OCI-LY7 (cell line): Measurements from ENCODE around the gene GLCE. TPM values are rescaled to one million over a fixed set of nuclear protein-coding genes. Genes with fewer than 3 reads are reported as not detected.

Experiments
- BruUV-seq: library from RNA; stranded (reverse); fragments of 400-500 nt; replicated peaks from 2 replicates; lab custom pipeline; 2021; lab: Mats Ljungman, UMichigan
- CTCF ChIA-PET: fragments of 300-600 bp; sonication (Branson Sonifier 250); formaldehyde crosslinking; loops from one replicate; lab custom pipeline; 2022; ENCODE audit warnings: antibody characterized with exemption; ENCODE audit not compliant: unreplicated experiment; lab: Charles Lee
- POLR2A ChIA-PET: fragments of 300-600 bp; sonication (Branson Sonifier 250); formaldehyde crosslinking; loops from one replicate; lab custom pipeline; 2022; ENCODE audit warnings: antibody characterized with exemption; lab: Charles Lee
- DNase-seq: peaks from one replicate; pipeline ENCODE4 v3.0.0-alpha.2; 2015; ENCODE audit warnings: low spot score
- H2AFZ ChIP-seq: fragments of 200-600 bp; sonication (generic), shearing (Covaris generic); 2 replicates; pipeline ENCODE4 v1.6.1; 2014; ENCODE audit warnings: mild to moderate bottlenecking, antibody characterized with exemption, low read length, moderate library complexity
- H3K27ac ChIP-seq: fragments of 200-600 bp; sonication (generic); 2 replicates; pipeline ENCODE4 v1.5.1; 2014; ENCODE audit warnings: mixed run types, low read depth, mild to moderate bottlenecking, moderate library complexity, low read length, inconsistent platforms; ENCODE audit not compliant: poor library complexity, severe bottlenecking
- H3K36me3 ChIP-seq: fragments of 200-600 bp; sonication (generic); 2 replicates; pipeline ENCODE4 v1.6.1; 2014; ENCODE audit warnings: mild to moderate bottlenecking, antibody characterized with exemption, low read length, moderate library complexity, mixed read lengths; ENCODE audit not compliant: insufficient read depth
- H3K4me1 ChIP-seq: fragments of 200-600 bp; sonication (generic); 2 replicates; pipeline ENCODE4 v1.5.1; 2014; ENCODE audit warnings: mild to moderate bottlenecking, low read length; ENCODE audit not compliant: insufficient read depth, poor library complexity, severe bottlenecking
- H3K4me2 ChIP-seq: fragments of 200-600 bp; sonication (generic); 2 replicates; pipeline ENCODE4 v1.6.1; 2014; ENCODE audit warnings: mild to moderate bottlenecking, low read length
- H3K4me3 ChIP-seq: fragments of 200-600 bp; sonication (generic); 2 replicates; pipeline ENCODE4 v1.5.1; 2014; ENCODE audit warnings: mild to moderate bottlenecking, low read depth, low read length; ENCODE audit not compliant: poor library complexity, severe bottlenecking
- H3K79me2 ChIP-seq: fragments of 200-600 bp; sonication (generic); 2 replicates; pipeline ENCODE4 v1.6.1; 2016; ENCODE audit warnings: low read depth, mild to moderate bottlenecking, low read length, moderate library complexity, mixed read lengths; ENCODE audit not compliant: insufficient read depth
- H3K9me2 ChIP-seq: fragments of 200-600 bp; sonication (generic); 2 replicates; pipeline ENCODE4 v1.6.1; 2016; ENCODE audit warnings: mild to moderate bottlenecking, low read length, mixed read lengths; ENCODE audit not compliant: insufficient read depth
- H3K9me3 ChIP-seq: fragments of 200-600 bp; sonication (generic); 2 replicates; pipeline ENCODE4 v1.6.1; 2014; ENCODE audit warnings: mild to moderate bottlenecking, mixed run types, low read length, mixed read lengths
- H4K20me1 ChIP-seq: fragments of 200-600 bp; sonication (generic); 2 replicates; pipeline ENCODE4 v1.6.1; 2014; ENCODE audit warnings: mild to moderate bottlenecking, antibody characterized with exemption, low read length, moderate library complexity, mixed read lengths; ENCODE audit not compliant: insufficient read depth
- CTCF ChIP-seq: fragments of 200-600 bp; sonication (generic); conservative IDR thresholded peaks from 2 replicates; pipeline ENCODE4 v1.5.1; 2014; ENCODE audit warnings: mild to moderate bottlenecking, antibody characterized with exemption, low read length, moderate library complexity, mixed read lengths
- EZH2phosphoT487 ChIP-seq: fragments of 200-600 bp; sonication (generic); IDR thresholded peaks from 2 replicates; pipeline ENCODE4 v1.6.1; 2018; ENCODE audit warnings: low read depth, borderline replicate concordance, mild to moderate bottlenecking, mixed run types, antibody characterized with exemption, low read length, moderate library complexity, mixed read lengths
- intact Hi-C: fragments of 100-400 bp; cut with micrococcal nuclease; formaldehyde crosslinking; loops from one replicate; pipeline ENCODE4 v1.10.0; 2022; ENCODE audit not compliant: unreplicated experiment
- total RNA-seq, 2 experiments: library from RNA; depleted of rRNA in 1 of 2; stranded (reverse); fragments of >200 nt in 1 of 2; shearing (Covaris generic) in 1 of 2; gene quantifications; 2 replicates each; pipeline ENCODE4 v1.2.3, GENCODE V29; 2014 to 2022

The GLCE gene
- total RNA-seq, 2 experiments from 2014 or later, result 7.0 to 7.1 TPM

GRCh38 chr15:69272891-69273290 lies 112.5 kb downstream of the GLCE start:
- Histone ChIP-seq H3K4me3 (no peak overlapping the region), H3K79me2 (no peaks in the 10 kb centered on the region), H3K9me2 (no peaks in the 10 kb centered on the region), H2AFZ (no peak overlapping the region), H3K4me2 (no peak overlapping the region), H3K4me1 (no peaks in the 10 kb centered on the region), H4K20me1 (no peaks in the 10 kb centered on the region), H3K9me3 (no peaks in the 10 kb centered on the region), H3K27ac (no peak overlapping the region), H3K36me3 (no peaks in the 10 kb centered on the region)
- ChIA-PET POLR2A (no interaction called here), CTCF (no interaction called here)
- DNase-seq, result no peak
- intact Hi-C loops, result no loop called here
- TF ChIP-seq EZH2phosphoT487, result no peak
- no peak for TF ChIP-seq CTCF
- no TSS peak for BruUV-seq

GRCh38 chr15:69275074-69275670 lies 114.7 kb downstream of the GLCE start:
- Histone ChIP-seq H3K4me2 (no peak overlapping the region), H3K4me1 (no peaks in the 10 kb centered on the region), H4K20me1 (no peaks in the 10 kb centered on the region), H3K27ac (no peak overlapping the region), H3K36me3 (no peaks in the 10 kb centered on the region), H3K9me2 (no peaks in the 10 kb centered on the region), H3K79me2 (no peaks in the 10 kb centered on the region), H2AFZ (no peak overlapping the region), H3K9me3 (no peaks in the 10 kb centered on the region), H3K4me3 (no peak overlapping the region)
- no peak for DNase-seq
- no TSS peak for BruUV-seq
- CTCF ChIA-PET, result no interaction called here
- TF ChIP-seq EZH2phosphoT487 (no peak), CTCF (no peak)
- POLR2A ChIA-PET, result interaction anchor here (1.1 kb wide), 1 partner anchor 62 kb away, joined by 3 read pairs; no protein-coding TSS in a partner anchor
- intact Hi-C loops, result no loop called here

- no peak for DNase-seq
- Histone ChIP-seq H3K27ac (no peak overlapping the region), H3K4me2 (no peak overlapping the region), H3K9me2 (no peaks in the 10 kb centered on the region), H4K20me1 (no peaks in the 10 kb centered on the region), H3K9me3 (no peaks in the 10 kb centered on the region), H3K4me3 (no peak overlapping the region), H3K79me2 (no peaks in the 10 kb centered on the region), H2AFZ (no peak overlapping the region), H3K4me1 (no peaks in the 10 kb centered on the region), H3K36me3 (no peaks in the 10 kb centered on the region)
- POLR2A ChIA-PET, result interaction anchor here (1.1 kb wide), 1 partner anchor 61 kb away, joined by 3 read pairs; no protein-coding TSS in a partner anchor
- intact Hi-C loops, result no loop called here
- CTCF ChIA-PET, result no interaction called here
- BruUV-seq, result no TSS peak
- TF ChIP-seq EZH2phosphoT487 (no peak), CTCF (no peak)
These were observed 115.6 kb downstream of the GLCE start for GRCh38 chr15:69275933-69276560.
